LNCaP clone FGC (cell line): ENCODE data around the gene HSD17B10.

Source experiments
- DNase-seq: peaks from one replicate; pipeline ENCODE4 v3.0.0-alpha.2; 2011; ENCODE audit warnings: low read depth
- H3K4me3 ChIP-seq: 2 replicates; pipeline ENCODE4 v1.5.1; 2011; ENCODE audit warnings: mild to moderate bottlenecking, low read depth, low read length, control low read depth
- CTCF ChIP-seq: IDR thresholded peaks from 2 replicates; pipeline ENCODE4 v1.5.1; 2012; ENCODE audit warnings: mild to moderate bottlenecking; ENCODE audit not compliant: control insufficient read depth, insufficient read depth; ENCODE audit errors: extremely low read depth

Gene HSD17B10

GRCh38 chrX:53438832-53439230 is 4.7 kb upstream of the HSD17B10 start:
- no peak overlapping the region for H3K4me3 ChIP-seq
- no peak for DNase-seq
- no peak for TF ChIP-seq CTCF

GRCh38 chrX:53438174-53438831 is 4.1 kb upstream of the HSD17B10 start:
- DNase-seq, result no peak
- no peak for TF ChIP-seq CTCF
- no peak overlapping the region for H3K4me3 ChIP-seq

- TF ChIP-seq CTCF, result no peak
- DNase-seq, result no peak
- H3K4me3 ChIP-seq, result no peak overlapping the region
Measured at GRCh38 chrX:53437206-53437605, 3.0 kb upstream of the HSD17B10 start.

- peak; percentile 26 for DNase-seq
- no peak overlapping the region for H3K4me3 ChIP-seq
- TF ChIP-seq CTCF, result peak; percentile 76
Measured at GRCh38 chrX:53435997-53436396, 1.8 kb upstream of the HSD17B10 start.

- DNase-seq, result no peak
- no peak for TF ChIP-seq CTCF
- H3K4me3 ChIP-seq, result no peak overlapping the region
Measured at GRCh38 chrX:53430231-53430630, 3.9 kb downstream of the HSD17B10 start.

- no peak for TF ChIP-seq CTCF
- H3K4me3 ChIP-seq, result no peak overlapping the region
- DNase-seq, result no peak
Measured at GRCh38 chrX:53429755-53430154, 4.4 kb downstream of the HSD17B10 start.

- DNase-seq, result no peak
- no peak for TF ChIP-seq CTCF
- peak within 1 kb of the TSS; percentile 82 for H3K4me3 ChIP-seq
Measured at GRCh38 chrX:53422861-53423306, 11.3 kb downstream of the HSD17B10 start, which contains the start of gene RIBC1. Gene RIBC1 (plus strand): TSS chrX:53422873. CDS start chrX:53426277, 3,404 bp downstream.
